ENCODE measurements around the gene MVK.

MVK gene

DNA sequence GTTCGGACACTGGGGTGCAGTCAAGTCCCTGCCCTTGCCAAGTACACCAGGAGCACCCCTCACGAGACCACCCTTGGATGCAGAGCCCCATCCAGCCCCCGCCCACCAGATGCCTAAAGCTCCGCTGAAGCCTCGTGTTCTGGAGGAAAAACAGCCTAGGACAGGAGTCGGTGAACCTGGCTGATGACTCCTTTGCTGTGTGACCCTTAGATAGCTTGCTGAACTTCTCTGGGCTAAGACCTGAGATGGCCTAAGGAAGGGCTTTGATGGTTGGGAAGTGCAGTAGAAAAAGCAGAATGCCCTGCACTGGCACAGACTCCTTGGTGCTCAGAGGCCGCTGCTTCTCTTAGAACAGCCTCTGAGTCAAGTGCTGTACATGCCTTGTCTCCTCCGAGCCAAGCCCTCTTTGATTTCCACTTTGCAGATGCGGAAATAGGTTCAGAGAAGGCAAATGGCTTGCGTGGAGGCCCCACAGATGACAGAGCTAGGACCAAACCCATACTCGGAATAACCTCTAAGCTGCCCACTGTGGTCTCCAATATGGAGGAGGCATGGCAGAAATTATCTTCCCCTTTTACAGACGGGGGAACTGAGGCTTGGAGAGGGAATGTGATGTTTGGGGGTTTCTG lies 52.3 kb downstream of the MVK start:
- DNase-seq (ENCODE audit: extremely low read depth, low read depth): no peak
- TF ChIP-seq CTCF (IDR thresholded peaks at IDR 0.05; ENCODE audit: low read depth, low read length): no peak

- DNase-seq (ENCODE audit: extremely low read depth, low read depth): no peak
- no peak for TF ChIP-seq CTCF (IDR thresholded peaks at IDR 0.05; ENCODE audit: low read depth, low read length)
Measured at GRCh38 chr12:109626378-109627115, 53.0 kb downstream of the MVK start.

- DNase-seq (ENCODE audit: extremely low read depth, low read depth): no peak
- no peak for TF ChIP-seq CTCF (IDR thresholded peaks at IDR 0.05; ENCODE audit: low read depth, low read length)
Measured at GRCh38 chr12:109627633-109628032, 54.0 kb downstream of the MVK start.

- TF ChIP-seq CTCF (IDR thresholded peaks at IDR 0.05; ENCODE audit: low read depth, low read length): no peak
- no peak for DNase-seq (ENCODE audit: extremely low read depth, low read depth)
Measured at GRCh38 chr12:109630107-109630506, 56.5 kb downstream of the MVK start.

- TF ChIP-seq CTCF (IDR thresholded peaks at IDR 0.05; ENCODE audit: low read depth, low read length): no peak
- no peak for DNase-seq (ENCODE audit: extremely low read depth, low read depth)
Measured at GRCh38 chr12:109630815-109631214, 57.2 kb downstream of the MVK start.

DNA sequence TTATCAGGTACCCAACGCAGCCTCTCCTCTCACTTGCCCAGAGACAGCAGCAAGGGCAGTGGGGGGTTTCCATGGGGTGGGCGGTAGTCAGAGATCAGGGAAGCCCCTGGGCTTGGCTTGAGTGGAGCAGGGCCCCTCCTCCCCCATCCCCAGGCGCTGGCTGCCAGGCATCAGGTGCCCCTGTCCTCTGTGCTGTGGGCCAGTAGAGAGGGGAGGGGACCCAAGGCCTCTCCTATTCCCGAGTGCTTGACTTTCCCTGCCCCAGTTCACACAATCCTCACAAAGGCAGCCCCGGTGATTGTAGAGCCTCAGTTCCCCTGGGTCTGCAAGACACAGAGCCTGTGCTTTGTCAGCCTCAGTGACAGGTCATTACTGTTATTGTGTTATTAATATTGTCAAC lies 57.7 kb downstream of the MVK start:
- no peak for DNase-seq (ENCODE audit: extremely low read depth, low read depth)
- no peak for TF ChIP-seq CTCF (IDR thresholded peaks at IDR 0.05; ENCODE audit: low read depth, low read length)

- TF ChIP-seq CTCF (IDR thresholded peaks at IDR 0.05; ENCODE audit: low read depth, low read length): no peak
- no peak for DNase-seq (ENCODE audit: extremely low read depth, low read depth)
Measured at GRCh38 chr12:109631751-109632150, 58.2 kb downstream of the MVK start.
